Astrocyte of the spinal cord (primary cell): Measurements from ENCODE around the gene GNG7.

ENCODE experiments used
- DNase-seq: peaks from one replicate; pipeline ENCODE4 v3.0.0; 2011; ENCODE audit warnings: low read depth, low spot score
- H3K4me3 ChIP-seq: 2 replicates; pipeline ENCODE4 v1.5.1; 2011; ENCODE audit warnings: low read depth, mild to moderate bottlenecking, low read length, moderate library complexity
- CTCF ChIP-seq: IDR thresholded peaks from 2 replicates; pipeline ENCODE4 v1.5.1; 2012; ENCODE audit warnings: low read depth, mild to moderate bottlenecking, low read length, inconsistent platforms
- in situ Hi-C: cut with HindIII; loops from 2 replicates; pipeline ENCODE4 v1.10.0; 2017; ENCODE audit warnings: low sequenced_read_pairs

GNG7 gene

DNA sequence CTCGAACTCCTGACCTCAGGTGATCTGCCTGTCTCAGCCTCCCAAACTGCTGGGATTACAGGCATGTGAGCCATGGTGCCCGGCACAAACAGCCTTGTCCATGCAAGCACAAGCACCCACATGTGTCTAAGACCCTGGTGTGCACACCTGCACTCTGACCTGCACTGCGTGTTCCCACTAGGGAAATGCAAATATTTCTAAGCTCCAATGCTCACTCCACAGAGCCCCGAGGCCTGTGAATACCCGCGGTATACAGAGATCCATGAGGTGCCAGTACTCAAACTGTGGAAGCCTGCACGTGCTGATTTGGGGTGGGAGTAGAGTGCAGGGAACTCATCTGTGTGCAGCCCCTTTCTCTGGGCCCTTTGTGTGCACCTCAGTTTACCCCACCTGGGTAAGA, 211.8 kb downstream of the GNG7 start:
- no peak for DNase-seq
- in situ Hi-C loops, result no loop called here
- H3K4me3 ChIP-seq, result no peak overlapping the region
- no peak for TF ChIP-seq CTCF

DNA sequence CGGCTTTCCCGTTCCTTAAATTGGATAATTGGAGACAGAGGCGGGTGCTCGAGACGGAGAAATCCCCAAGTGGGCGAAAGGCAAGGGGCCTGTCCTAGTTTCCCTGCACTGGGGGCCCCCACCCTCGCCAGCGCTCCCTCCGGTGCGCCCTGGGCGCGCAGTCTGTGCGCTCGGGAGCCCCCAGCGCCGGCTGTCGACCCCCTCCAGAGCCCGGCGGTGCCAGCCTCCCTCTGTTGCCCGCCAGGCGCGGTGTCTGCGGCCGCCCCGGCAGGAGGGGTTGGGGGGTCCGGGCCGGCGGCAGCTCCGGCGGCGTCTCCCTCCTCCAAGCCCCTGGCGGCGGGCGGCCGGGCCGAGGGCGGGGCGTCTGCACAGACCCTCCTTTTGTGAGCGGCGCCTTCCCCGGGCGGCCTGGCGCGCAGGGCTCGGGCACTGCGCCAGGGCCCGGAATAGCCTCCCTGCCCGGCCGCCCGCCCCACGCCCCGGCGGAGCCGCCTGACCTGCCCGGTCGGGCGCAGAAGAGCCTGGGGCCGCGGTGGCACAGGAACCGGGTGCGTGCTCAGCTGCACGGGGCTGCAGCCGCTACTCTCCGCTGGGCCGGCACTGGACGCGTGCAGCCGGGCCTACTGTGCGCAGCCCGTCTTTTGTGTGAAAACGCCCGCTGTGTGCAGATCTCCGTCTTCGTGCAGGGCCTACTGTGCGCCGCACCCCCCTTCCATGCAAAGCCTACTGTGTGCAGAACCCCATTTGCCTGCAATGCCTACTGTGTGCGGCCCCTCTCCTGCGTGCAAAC, 213.4 kb downstream of the GNG7 start:
- no peak for TF ChIP-seq CTCF
- in situ Hi-C loops, result no loop called here
- peak; percentile 46 for DNase-seq
- H3K4me3 ChIP-seq, result peak overlapping the region; percentile 7

GRCh38 chr19:2488405-2488941, 214.0 kb downstream of the GNG7 start:
- no peak for TF ChIP-seq CTCF
- DNase-seq, result no peak
- in situ Hi-C loops, result no loop called here
- peak overlapping the region; percentile 7 for H3K4me3 ChIP-seq

DNA sequence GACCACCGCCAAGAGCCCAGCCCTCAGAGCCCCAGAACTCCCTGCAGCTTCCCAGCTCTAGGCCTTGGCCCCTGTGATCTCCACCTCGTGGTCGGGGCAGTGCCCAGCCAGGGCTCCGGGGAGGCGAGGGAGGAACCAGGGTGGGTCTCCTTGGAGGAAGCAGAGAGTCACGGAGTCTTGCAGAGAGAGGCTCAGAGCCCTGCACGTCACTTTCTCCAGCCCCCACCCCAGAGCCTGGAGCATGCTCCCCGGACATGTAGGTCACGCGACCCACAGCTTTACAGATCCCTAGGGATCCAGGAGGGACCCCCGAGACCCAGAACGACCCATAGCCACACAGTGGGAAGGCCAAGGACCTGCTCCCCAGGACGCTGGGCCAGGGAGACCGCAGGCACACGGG, 214.7 kb downstream of the GNG7 start:
- no peak for DNase-seq
- H3K4me3 ChIP-seq, result no peak overlapping the region
- no peak for TF ChIP-seq CTCF
- in situ Hi-C loops, result no loop called here

DNA sequence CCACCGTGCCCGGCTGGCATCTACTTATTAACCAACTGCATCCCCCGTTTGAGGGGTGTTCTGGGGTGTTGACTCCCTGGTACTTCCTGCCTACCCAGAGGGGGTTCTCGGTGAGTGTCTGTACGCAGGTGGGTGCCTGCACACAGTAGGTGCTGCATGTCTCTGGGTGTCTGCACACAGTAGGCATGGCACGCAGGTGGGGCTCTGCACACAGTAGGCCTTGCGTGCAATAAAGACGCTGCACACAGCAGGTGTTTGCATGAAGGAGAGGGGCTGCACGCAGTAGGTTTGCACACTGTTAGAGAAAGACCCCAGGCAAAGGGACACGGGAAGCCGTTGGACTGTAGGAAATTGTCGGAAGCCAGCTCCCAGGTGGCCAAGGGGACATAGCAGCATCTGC, 215.4 kb downstream of the GNG7 start:
- H3K4me3 ChIP-seq, result no peak overlapping the region
- no peak for TF ChIP-seq CTCF
- in situ Hi-C loops, result no loop called here
- no peak for DNase-seq

DNA sequence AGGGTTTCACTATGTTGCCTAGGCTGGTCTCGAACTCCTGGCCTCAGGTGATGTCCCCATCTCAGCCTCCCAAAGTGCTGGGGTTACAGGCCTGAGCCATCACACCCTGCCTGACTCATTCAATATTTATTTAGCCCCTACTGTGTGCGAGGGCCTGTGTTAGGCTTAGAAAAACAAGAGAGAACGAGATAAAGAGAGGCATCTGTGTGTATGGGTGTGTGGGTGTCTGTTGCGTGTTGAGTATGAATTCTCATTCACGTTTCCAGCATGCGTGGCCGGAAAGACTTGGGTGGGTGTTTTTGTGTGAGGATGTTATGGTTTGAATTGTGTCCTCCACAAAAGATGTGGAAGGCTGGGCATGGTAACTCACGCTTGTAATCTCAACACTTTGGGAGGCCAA, 217.1 kb downstream of the GNG7 start:
- no peak for TF ChIP-seq CTCF
- H3K4me3 ChIP-seq, result no peak overlapping the region
- DNase-seq, result no peak
- in situ Hi-C loops, result no loop called here
